ENCODE results near the gene VGLL2.

VGLL2 gene

DNA sequence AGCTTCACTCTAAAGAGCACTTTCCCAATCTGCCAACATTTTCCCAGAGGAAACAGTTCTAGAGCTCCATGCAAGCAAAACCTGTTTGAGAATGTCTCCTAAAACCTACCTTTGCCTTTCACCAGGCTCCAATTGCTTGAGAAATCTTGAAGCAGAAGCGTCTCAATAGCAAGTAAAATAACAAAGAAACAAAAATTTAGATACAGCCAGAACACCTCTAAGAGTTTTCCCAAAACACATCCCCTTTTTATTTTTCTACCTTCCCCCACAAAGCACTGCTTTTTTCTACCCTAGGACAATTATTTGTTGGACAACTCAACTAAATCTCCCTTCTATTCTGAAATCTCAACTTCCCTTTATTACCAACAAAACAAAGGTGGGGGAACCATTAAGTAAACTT is 3.6 kb downstream of the VGLL2 start:
- TF ChIP-seq, protein P1, sequence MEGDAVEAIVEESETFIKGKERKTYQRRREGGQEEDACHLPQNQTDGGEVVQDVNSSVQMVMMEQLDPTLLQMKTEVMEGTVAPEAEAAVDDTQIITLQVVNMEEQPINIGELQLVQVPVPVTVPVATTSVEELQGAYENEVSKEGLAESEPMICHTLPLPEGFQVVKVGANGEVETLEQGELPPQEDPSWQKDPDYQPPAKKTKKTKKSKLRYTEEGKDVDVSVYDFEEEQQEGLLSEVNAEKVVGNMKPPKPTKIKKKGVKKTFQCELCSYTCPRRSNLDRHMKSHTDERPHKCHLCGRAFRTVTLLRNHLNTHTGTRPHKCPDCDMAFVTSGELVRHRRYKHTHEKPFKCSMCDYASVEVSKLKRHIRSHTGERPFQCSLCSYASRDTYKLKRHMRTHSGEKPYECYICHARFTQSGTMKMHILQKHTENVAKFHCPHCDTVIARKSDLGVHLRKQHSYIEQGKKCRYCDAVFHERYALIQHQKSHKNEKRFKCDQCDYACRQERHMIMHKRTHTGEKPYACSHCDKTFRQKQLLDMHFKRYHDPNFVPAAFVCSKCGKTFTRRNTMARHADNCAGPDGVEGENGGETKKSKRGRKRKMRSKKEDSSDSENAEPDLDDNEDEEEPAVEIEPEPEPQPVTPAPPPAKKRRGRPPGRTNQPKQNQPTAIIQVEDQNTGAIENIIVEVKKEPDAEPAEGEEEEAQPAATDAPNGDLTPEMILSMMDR (IDR thresholded peaks at IDR 0.05; ENCODE audit: low read depth, low read length) = no peak
- no peak for DNase-seq (ENCODE audit: extremely low read depth, low read depth)

DNA sequence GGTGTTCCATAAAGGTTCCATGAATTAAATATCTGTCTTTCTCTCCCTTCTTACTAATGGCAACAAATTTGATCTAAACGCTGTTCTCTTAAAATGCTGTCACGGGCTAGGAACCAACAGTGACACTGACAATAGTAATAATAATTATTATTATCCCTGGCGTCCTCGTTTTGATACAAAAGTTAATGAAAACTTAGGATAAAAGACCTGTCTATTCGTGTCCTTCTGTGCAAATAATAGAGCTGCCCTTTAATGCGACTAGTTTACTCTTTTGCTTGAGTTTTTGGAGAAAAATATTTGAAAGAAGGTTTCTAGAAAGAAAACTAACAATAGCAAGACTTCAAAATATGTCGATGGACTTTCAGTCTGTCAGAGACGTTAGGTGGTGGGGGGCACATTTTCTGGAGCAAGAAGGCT is 4.3 kb downstream of the VGLL2 start:
- TF ChIP-seq, protein P1 (IDR thresholded peaks at IDR 0.05; ENCODE audit: low read depth, low read length) = no peak
- DNase-seq (ENCODE audit: extremely low read depth, low read depth) = no peak

DNA sequence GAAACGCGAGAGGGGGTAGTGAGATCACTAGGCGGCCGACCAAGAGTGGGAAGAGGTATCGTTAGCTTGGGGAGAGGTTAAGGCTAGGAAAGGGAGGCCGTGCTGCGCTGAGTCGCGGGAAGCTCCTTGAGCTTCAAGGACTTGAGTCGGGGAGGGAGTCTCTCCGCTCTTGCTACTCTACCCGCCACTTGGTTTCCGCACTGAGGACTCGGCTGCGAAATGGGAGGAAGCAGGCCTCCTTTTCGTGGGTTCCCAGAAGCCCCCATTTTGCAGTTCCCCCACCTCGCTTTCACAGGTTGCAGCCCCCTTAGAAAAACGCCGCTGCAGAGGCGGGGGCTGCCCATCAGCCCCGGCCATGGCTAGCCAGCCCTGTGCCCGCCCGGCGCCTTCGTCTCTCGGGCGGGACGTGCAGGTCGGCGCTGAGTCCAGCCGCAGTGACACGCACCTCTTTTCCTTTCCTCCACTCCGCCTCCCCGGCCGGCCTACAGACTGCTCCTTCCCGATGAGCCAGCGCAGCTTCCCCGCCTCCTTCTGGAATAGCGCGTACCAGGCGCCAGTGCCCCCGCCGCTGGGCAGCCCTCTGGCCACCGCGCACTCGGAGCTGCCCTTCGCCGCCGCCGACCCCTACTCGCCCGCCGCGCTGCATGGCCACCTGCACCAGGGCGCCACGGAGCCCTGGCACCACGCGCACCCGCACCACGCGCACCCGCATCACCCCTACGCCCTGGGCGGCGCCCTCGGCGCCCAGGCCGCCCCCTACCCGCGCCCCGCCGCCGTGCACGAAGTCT is 4.9 kb downstream of the VGLL2 start:
- TF ChIP-seq, protein P1 (IDR thresholded peaks at IDR 0.05; ENCODE audit: low read depth, low read length) = no peak
- DNase-seq (ENCODE audit: extremely low read depth, low read depth) = no peak

DNA sequence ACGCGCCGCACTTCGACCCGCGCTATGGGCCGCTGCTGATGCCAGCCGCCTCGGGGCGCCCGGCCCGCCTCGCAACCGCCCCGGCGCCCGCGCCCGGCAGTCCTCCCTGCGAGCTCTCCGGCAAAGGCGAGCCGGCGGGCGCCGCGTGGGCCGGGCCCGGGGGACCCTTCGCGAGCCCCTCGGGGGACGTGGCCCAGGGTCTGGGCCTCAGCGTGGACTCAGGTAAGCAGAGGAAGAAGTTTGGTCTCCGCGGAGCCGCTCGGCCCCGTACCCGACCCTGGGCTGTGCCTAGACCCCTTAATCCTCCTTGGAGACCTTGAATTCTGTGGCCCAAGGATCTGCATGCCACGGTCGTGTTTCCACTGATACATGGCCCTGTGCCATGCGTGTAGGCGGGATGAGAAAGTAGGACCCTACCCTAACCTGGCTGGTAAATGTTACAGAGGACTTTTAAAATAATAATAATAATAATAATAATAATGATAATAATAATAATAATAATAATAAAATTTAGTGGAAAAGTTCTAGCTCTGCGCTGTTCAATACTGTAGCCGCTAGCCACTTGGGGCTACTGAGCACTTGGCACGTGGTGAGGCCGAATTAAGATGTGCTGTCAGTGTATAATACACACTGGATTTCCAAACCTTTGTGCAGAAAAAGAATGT is 5.6 kb downstream of the VGLL2 start:
- TF ChIP-seq, protein P1 (IDR thresholded peaks at IDR 0.05; ENCODE audit: low read depth, low read length) = no peak
- DNase-seq (ENCODE audit: extremely low read depth, low read depth) = no peak

DNA sequence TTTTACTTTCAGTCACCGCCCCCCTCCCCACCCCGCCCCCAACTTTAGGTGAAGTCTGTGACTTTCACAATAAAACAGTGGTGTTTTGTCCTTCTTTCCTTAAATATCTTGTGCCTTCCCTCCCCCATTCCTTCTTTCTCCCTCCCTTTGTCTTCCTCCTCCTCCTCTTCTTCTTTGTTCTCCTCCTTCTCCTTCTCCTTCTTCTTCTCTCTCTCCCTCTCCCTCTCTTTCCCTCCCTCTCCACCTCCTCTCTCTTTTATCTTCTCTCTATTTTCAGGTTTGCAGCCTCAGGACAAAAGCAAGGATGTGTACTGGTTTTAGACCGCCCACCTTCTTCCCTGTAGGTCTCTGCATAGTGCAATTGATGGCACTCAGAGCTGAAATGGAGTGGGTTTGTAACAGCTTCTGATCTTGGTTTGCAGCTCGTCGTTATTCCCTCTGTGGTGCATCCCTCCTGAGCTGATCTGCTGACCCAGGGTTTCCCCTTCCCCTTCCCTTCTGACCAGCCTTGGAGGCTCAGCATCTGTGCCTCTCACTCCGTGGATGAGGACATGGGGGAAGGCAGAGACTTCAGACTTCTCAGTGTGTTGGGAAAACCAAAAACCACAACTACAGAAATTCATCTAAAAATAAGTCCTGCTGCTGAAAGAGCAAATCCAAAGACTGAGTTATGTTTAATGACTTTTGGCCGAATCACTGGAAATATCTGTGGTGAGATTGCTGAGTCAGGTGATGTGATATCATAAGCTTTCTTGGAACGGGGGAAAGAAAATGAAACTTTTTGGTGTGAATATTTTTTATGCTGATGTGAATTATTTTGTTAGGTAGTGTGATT is 6.9 kb downstream of the VGLL2 start:
- TF ChIP-seq, protein P1 (IDR thresholded peaks at IDR 0.05; ENCODE audit: low read depth, low read length) = no peak
- no peak for DNase-seq (ENCODE audit: extremely low read depth, low read depth)

DNA sequence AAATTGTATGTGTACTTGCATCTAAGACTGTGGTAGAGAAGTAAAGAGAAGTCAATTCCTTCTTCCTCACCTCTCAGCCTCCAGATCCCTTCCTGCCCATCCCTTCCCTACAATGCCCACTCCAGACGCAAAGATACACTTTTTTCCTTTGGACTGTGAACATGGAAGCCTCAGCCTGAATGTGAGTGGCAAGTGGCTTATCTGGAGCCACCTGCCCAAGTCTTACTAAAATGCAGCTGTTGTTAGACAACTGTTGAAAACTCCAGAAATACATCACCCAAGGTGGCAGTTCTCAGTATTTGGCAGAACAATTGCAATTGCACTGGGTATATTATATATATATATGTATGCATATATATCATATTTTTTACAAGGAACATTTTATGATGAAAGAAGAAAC is 7.5 kb downstream of the VGLL2 start:
- no peak for DNase-seq (ENCODE audit: extremely low read depth, low read depth)
- TF ChIP-seq, protein P1 (IDR thresholded peaks at IDR 0.05; ENCODE audit: low read depth, low read length) = no peak

Measured in AG09319 (cell line).